Hindlimb muscle (tissue), 1 donor: ENCODE results near the gene PHF2. TPM values are rescaled to one million over a fixed set of nuclear protein-coding genes. Genes with fewer than 3 reads are reported as not detected.

Source experiments
- DNase-seq: peaks from one replicate; pipeline ENCODE4 v3.0.0-alpha.2; 2013
- polyA plus RNA-seq: library from polyadenylated mRNA; unstranded; fragments of 120-200 nt; gene quantifications from one replicate; pipeline ENCODE4 v1.2.1, GENCODE V29; 2013; ENCODE audit not compliant: insufficient read length

The PHF2 gene
- polyA plus RNA-seq, 1 donor: 40.8 TPM

DNA sequence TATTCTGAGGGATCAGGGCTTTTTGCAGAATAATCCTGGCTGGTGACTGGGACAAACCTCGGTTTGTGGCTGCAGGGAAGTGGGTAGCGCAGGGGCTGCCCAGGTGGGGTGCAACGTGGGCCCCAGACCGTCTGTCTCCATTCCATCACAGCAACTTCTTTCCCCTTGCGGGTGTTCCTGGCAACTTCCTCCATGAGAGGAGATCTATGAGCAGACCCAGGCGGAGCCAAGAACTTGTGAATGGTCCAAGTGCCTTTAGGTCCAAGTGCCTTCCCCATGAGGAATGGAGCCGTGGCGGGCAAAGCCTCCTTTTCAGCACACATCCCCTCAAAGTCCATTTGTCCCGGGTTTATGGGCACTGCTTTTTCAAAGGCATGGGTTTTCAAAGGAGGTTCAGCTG lies 136.5 kb downstream of the PHF2 start:
- DNase-seq: no peak

DNA sequence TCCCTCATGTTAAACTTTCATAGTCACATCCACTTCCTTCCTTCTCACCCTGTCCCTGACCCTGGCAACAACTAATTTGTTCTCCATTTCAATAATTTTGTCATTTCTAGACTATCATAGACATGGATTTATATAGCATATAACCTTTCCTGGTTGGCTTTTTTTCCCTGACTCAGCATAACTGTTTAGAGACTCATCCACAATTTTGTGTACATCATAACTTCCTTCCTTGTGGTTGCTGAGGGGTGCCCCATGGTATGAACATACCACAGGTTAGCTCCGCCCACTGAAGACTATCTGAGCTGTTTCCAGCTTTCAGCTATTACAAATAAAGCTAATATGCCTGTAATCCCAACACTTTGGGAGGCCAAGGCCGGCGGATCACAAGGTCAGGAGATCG lies 137.3 kb downstream of the PHF2 start:
- no peak for DNase-seq

DNA sequence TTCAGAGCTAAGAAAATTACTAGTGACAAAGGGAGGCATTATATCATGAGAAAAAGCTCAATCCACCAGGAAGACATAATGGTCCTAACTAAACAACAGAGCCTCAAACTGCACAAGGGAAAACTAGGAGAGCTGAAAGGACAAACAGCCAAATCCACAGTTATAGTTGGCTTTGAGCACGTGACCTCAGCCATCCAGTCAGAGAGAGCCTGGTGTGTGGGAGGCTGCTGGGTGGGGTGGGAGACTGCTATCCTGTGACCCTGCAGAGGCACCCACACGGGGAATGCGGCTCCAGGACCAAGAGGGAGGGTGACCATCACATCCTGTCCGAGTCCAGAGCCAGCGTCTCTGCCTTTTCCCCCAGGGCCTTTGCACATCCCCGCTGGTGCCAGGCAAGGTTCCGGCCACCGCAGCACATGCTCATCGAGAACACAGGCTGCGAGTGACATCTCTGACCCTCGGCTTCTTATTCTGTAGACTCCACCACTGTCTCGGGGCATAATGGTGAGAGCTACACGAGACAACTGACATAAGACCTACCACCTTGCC lies 145.1 kb downstream of the PHF2 start:
- DNase-seq: no peak

DNA sequence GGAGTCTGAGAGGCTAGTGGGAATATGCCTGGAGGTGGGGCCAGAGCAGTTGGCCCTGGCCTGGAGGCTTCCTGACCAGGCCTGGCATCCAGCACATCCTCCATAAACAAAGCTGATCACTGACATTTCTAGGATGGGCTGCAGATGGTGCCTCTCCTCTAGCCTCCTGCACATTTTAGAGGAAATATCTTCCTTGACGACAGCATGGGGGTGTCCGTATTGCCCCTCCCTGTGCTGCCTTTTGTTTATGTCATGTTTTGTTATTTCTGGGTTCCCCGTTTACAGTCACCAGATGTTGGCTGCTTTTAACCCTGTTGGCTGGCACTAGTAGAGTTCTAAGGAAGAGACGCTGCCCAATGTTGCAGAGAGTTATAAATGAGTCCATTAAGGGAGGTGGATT lies 148.5 kb downstream of the PHF2 start:
- no peak for DNase-seq

DNA sequence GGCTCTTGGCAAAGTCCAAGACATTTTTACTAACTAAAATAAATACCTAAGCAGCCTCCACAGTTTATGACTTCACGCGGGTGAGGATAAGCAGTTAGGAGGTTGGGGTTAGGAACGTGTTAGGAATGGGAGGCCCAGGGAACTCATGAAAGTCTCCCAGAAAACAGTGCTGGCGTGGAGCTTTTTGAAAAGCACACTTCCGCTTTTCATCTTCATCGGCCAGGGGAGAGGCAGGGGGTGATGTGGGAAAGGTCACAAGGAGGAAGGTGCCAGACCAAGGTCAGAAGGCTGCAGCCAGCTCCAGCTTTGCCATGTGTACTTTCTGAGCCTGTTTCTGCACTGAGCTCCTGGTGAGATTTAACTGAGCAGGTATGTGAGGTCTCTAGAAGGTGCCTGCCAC lies 149.0 kb downstream of the PHF2 start:
- no peak for DNase-seq

DNA sequence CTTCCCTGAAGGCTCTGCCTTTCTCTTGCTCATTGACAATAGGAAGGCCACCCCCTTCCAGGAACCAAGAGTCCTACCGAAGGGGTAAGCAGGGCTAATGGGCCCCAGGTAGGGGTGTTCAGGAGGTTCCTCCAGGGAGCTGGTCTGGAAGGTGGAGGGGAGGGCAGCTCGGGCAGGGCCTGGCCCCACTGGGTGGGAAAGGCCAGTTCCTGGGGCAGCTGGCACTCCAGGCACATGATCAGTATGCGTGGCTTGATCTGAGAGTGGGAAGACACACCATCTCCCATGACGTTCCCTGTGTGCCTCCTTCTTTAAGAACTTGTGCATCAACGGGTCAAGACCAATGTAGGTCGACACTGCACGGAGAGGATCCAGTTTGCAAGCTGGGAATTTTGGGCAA lies 149.8 kb downstream of the PHF2 start:
- DNase-seq: no peak

Other genes with a start within 250 kb of the PHF2 start
- 63.3 TPM for gene FAM120A, start 124.9 kb upstream of the PHF2 start, polyA plus RNA-seq
- 42.2 TPM for gene FAM120AOS, start 123.0 kb upstream of the PHF2 start, polyA plus RNA-seq